ENCODE data around the gene AMHR2.

DNA sequence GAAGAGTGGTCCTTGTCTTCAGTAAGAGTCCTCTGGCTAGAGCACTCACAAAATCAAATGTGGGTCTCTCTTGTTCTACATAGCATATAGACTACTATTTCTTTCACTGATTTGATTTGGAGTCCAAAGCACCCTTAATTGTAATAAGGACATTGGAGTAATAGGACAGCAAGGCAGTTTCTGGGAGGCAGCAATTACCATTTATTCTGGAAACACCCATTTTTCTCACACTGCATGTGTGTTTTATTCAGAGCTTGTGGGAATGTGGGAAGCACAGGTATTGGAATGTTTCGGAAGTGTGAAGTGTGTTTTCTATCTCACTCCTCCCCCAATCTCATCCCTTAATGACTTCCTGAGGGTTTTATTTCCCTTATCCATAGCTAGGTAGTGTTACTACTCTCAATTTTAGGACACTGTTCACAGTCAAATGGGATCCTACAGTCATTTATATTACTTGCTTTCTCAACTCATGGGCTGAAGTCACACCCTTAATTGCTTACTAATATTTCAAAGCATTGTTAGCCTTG lies 48.5 kb downstream of the AMHR2 start:
- no peak for TF ChIP-seq CTCF (conservative IDR thresholded peaks at IDR 0.05; ENCODE audit: low read depth, low read length)
- no peak for TF ChIP-seq EZH2 (IDR thresholded peaks at IDR 0.05; ENCODE audit: borderline replicate concordance, low read depth, low read length, poor library complexity, severe bottlenecking)
